SK-N-SH treated with all-trans-retinoic acid at 6 μM for 48 hours (cell line): ENCODE measurements around the gene ZNF710.

ENCODE experiments used
- ATAC-seq: fragments of 200-7000 bp; cut with Tn5 transposase; 3 replicates; pipeline ENCODE4 v1.9.1; 2020; ENCODE audit warnings: mild to moderate bottlenecking, moderate library complexity
- BACH2 ChIP-seq: fragments of 250-450 bp; sonication (Bioruptor Pico); IDR thresholded peaks from 2 replicates; pipeline ENCODE4 v1.9.0; 2021; ENCODE audit warnings: mild to moderate bottlenecking, borderline replicate concordance
- GLIS3 ChIP-seq: fragments of 250-450 bp; sonication (Bioruptor Pico); IDR thresholded peaks from 2 replicates; pipeline ENCODE4 v1.5.0; 2020; ENCODE audit warnings: mild to moderate bottlenecking, moderate library complexity
- RARB ChIP-seq: fragments of 250-450 bp; sonication (Bioruptor Pico); IDR thresholded peaks from 2 replicates; pipeline ENCODE4 v1.8.0; 2021; ENCODE audit warnings: mild to moderate bottlenecking, moderate library complexity
- ZFP3 ChIP-seq: fragments of 250-450 bp; sonication (Bioruptor Pico); IDR thresholded peaks from 2 replicates; pipeline ENCODE4 v1.5.0; 2020; ENCODE audit warnings: mild to moderate bottlenecking, moderate library complexity
- ZNF8 ChIP-seq: fragments of 450-650 bp; formaldehyde crosslinking; IDR thresholded peaks from 2 replicates; pipeline ENCODE4 v1.5.0; 2020; ENCODE audit warnings: mild to moderate bottlenecking, moderate library complexity

The ZNF710 gene

DNA sequence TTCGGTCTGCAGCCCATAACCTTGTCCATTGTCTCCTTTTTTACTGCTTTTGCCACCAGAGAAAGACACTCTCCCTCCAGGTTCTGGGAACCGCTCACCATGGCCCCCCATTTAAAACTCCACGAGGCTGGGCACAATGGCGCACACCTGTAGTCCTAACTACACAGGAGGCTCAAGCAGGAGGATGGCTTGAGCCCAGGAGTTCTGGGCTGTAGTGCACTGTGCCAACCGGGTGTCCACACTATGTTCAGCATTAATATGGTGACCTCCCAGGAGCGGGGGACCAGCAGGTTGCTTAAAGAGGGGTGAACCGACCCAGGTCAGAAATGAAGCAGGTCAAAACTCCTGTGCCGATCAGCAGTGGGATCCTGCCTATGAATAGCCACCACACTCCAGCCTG lies 129.2 kb downstream of the ZNF710 start:
- no peak for ATAC-seq

More for the DNA sequence above, 129.2 kb downstream of the ZNF710 start:
- TF ChIP-seq GLIS3 (CRISPR knock-in tag) (no peak), BACH2 (CRISPR knock-in tag) (no peak), ZFP3 (no peak), RARB (CRISPR knock-in tag) (no peak), ZNF8 (CRISPR knock-in tag) (no peak)
